Caco-2 (cell line): ENCODE measurements around the gene C11orf86. TPM values are rescaled to one million over a fixed set of nuclear protein-coding genes. Genes with fewer than 3 reads are reported as not detected.
A peak's percentile ranks its signal among the peaks of the same experiment; 100 is the strongest.

Experiments
- BruUV-seq: library from RNA; stranded (reverse); fragments of 400-500 nt; replicated peaks from 2 replicates; lab custom pipeline; 2021; lab: Mats Ljungman, UMichigan
- CTCF ChIA-PET: fragments of 300-600 bp; sonication (Branson Sonifier 250); formaldehyde crosslinking; loops from one replicate; lab custom pipeline; 2022; ENCODE audit warnings: antibody characterized with exemption; lab: Charles Lee
- POLR2A ChIA-PET: fragments of 300-600 bp; sonication (Branson Sonifier 250); formaldehyde crosslinking; loops from one replicate; lab custom pipeline; 2022; ENCODE audit warnings: antibody characterized with exemption; lab: Charles Lee
- DNase-seq, 2 experiments: peaks; one replicate each; pipeline versions ENCODE4 v3.0.0 to v3.0.0-alpha.2; 2020 to 2022
- H3K27me3 ChIP-seq: replicated peaks from 2 replicates; pipeline ENCODE4 v1.6.0; 2011; ENCODE audit warnings: low read length; ENCODE audit not compliant: control insufficient read depth, insufficient read depth
- H3K36me3 ChIP-seq: 2 replicates; pipeline ENCODE4 v1.5.1; 2011; ENCODE audit warnings: low read length; ENCODE audit not compliant: control insufficient read depth, insufficient read depth
- H3K4me1 ChIP-seq: fragments of 250-450 bp; sonication (Bioruptor Pico); 2 replicates; pipeline ENCODE4 v1.5.1; 2020; ENCODE audit warnings: mild to moderate bottlenecking
- H3K4me3 ChIP-seq: 2 replicates; pipeline ENCODE4 v1.5.1; 2011; ENCODE audit warnings: low read depth, mild to moderate bottlenecking, control low read depth, low read length
- H3K9me3 ChIP-seq: fragments of 250-450 bp; sonication (Bioruptor Pico); 2 replicates; pipeline ENCODE4 v1.5.1; 2020; ENCODE audit warnings: mild to moderate bottlenecking, moderate library complexity
- H3K27ac Mint-ChIP-seq: one replicate; pipeline ENCODE4 v1.8.0; 2022; ENCODE audit warnings: mixed read lengths; ENCODE audit not compliant: unreplicated experiment
- H3K27me3 Mint-ChIP-seq: one replicate; pipeline ENCODE4 v1.8.0; 2022; ENCODE audit warnings: mixed read lengths; ENCODE audit not compliant: insufficient read depth, unreplicated experiment
- H3K36me3 Mint-ChIP-seq: one replicate; pipeline ENCODE4 v1.8.0; 2022; ENCODE audit warnings: mild to moderate bottlenecking, mixed read lengths; ENCODE audit not compliant: insufficient read depth, unreplicated experiment
- H3K4me1 Mint-ChIP-seq: one replicate; pipeline ENCODE4 v1.8.0; 2022; ENCODE audit warnings: low read depth, mixed read lengths; ENCODE audit not compliant: unreplicated experiment
- H3K4me3 Mint-ChIP-seq: one replicate; pipeline ENCODE4 v1.8.0; 2022; ENCODE audit warnings: mild to moderate bottlenecking, moderate library complexity, mixed read lengths; ENCODE audit not compliant: unreplicated experiment
- H3K9me3 Mint-ChIP-seq: one replicate; pipeline ENCODE4 v1.8.0; 2022; ENCODE audit warnings: mixed read lengths; ENCODE audit not compliant: unreplicated experiment
- intact Hi-C: fragments of 100-400 bp; cut with micrococcal nuclease; formaldehyde crosslinking; loops from one replicate; pipeline ENCODE4 v1.10.0; 2022; ENCODE audit not compliant: unreplicated experiment
- total RNA-seq: library from RNA; stranded (reverse); gene quantifications from 2 replicates; pipeline ENCODE4 v1.2.3, GENCODE V29; 2022
- TF ChIP-seq, protein P1 (sequence below), 2 experiments: fragments of 200-600 bp in 1 of 2; IDR thresholded peaks; 1 replicate in 1 of 2; 2 replicates in 1 of 2; pipeline versions ENCODE4 v1.5.1 to v1.8.0; 2011 to 2022; ENCODE audit warnings: antibody characterized with exemption in 1 of 2, control low read depth in 1 of 2, inconsistent platforms in 1 of 2, low read depth in 1 of 2, low read length in 1 of 2, mild to moderate bottlenecking in 1 of 2, moderate library complexity in 1 of 2; ENCODE audit not compliant: insufficient read depth in 1 of 2, severe bottlenecking in 1 of 2, unreplicated experiment in 1 of 2

The C11orf86 gene
- total RNA-seq, 1 experiment from 2014 or later = not detected

DNA sequence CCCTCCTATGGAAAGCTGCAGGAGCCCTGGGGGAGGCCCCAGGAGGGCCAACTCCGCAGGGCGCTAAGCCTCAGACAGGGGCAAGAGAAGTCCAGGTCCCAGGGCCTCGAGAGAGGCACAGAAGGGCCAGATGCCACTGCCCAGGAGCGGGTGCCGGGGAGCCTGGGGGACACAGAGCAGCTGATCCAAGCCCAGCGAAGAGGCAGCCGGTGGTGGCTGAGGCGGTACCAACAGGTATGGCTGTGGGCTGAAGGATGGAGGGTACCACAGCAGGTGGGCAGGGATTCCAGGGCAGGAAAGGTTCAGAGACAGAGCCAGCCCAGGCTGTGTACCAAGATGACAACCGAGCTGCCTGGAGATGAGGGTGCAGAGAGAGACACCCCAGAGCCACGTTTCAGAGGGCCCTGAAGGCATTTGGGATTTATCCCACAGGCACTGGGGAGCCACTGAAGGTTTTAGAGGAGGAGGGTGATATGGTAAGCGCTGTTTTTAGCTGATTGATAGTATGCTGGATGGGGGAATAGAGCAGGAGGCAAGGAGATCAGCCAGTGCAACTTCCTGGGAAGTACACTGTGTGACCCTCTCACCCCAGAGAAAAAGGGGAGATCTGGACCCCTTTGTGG, 412 bp downstream of the C11orf86 start:
- H3K9me3 ChIP-seq = peaks cover 21% of the 10 kb centered on the region
- no TSS peak for BruUV-seq
- H3K9me3 Mint-ChIP-seq = peaks cover 10% of the 10 kb centered on the region
- TF ChIP-seq, protein P1, sequence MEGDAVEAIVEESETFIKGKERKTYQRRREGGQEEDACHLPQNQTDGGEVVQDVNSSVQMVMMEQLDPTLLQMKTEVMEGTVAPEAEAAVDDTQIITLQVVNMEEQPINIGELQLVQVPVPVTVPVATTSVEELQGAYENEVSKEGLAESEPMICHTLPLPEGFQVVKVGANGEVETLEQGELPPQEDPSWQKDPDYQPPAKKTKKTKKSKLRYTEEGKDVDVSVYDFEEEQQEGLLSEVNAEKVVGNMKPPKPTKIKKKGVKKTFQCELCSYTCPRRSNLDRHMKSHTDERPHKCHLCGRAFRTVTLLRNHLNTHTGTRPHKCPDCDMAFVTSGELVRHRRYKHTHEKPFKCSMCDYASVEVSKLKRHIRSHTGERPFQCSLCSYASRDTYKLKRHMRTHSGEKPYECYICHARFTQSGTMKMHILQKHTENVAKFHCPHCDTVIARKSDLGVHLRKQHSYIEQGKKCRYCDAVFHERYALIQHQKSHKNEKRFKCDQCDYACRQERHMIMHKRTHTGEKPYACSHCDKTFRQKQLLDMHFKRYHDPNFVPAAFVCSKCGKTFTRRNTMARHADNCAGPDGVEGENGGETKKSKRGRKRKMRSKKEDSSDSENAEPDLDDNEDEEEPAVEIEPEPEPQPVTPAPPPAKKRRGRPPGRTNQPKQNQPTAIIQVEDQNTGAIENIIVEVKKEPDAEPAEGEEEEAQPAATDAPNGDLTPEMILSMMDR (IDR thresholded peaks at IDR 0.05; ENCODE audit: insufficient read depth in 1 of 2, low read depth in 1 of 2, low read length in 1 of 2, severe bottlenecking in 1 of 2, unreplicated experiment in 1 of 2) = no peak
- no peaks in the 10 kb centered on the region for H3K27me3 ChIP-seq
- CTCF ChIA-PET = interaction anchor here (0.6 to 1.3 kb wide), 7 partner anchors 13 to 133 kb away, joined by 3 to 5 read pairs (median 4); no protein-coding TSS in a partner anchor
- H3K36me3 Mint-ChIP-seq = no peaks in the 10 kb centered on the region
- intact Hi-C loops = loop anchor here (1.0 to 5.0 kb wide), 3 partner anchors 108 to 281 kb away; partner anchors contain the start of gene RCE1
- no peak overlapping the region for H3K4me3 ChIP-seq
- H3K4me3 Mint-ChIP-seq = no peak overlapping the region
- H3K4me1 Mint-ChIP-seq = no peaks in the 10 kb centered on the region
- H3K36me3 ChIP-seq = no peaks in the 10 kb centered on the region
- no peak for DNase-seq
- H3K27ac Mint-ChIP-seq = no peak overlapping the region
- POLR2A ChIA-PET = interaction anchor here (1.1 kb wide), 1 partner anchor 16 kb away, joined by 3 read pairs; no protein-coding TSS in a partner anchor
- H3K4me1 ChIP-seq = peaks cover 14% of the 10 kb centered on the region
- H3K27me3 Mint-ChIP-seq = no peaks in the 10 kb centered on the region

DNA sequence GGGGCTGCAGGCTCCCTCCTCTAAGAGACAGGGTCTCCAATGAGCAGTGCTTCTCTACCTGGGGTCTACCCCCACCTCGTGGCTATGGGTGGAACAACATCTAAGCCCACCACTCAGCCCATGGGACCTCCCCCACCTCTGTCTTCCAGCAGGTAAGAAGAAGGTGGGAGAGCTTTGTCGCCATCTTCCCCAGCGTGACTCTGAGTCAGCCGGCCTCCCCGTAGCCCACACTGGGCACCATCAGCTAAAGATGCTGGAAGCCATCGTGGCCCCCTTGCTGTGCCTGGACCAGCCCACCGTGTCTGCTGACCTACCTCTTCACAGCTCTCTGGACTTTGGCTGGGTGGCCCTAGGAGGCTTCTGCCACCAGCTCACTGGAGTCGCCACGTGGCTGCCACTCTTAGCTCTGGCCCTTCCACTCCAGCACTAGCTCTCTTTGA, 944 bp downstream of the C11orf86 start:
- Mint-ChIP-seq H3K4me3 (no peak overlapping the region), H3K36me3 (no peaks in the 10 kb centered on the region), H3K27me3 (no peaks in the 10 kb centered on the region), H3K4me1 (no peaks in the 10 kb centered on the region), H3K27ac (no peak overlapping the region), H3K9me3 (peaks cover 10% of the 10 kb centered on the region)
- POLR2A ChIA-PET = interaction anchor here (1.1 kb wide), 1 partner anchor 17 kb away, joined by 3 read pairs; no protein-coding TSS in a partner anchor
- H3K27me3 ChIP-seq = no peaks in the 10 kb centered on the region
- no peak overlapping the region for H3K4me3 ChIP-seq
- peak; percentile 70 to 84 for DNase-seq
- intact Hi-C loops = loop anchor here (1.0 to 5.0 kb wide), 3 partner anchors 109 to 282 kb away; partner anchors contain the start of gene RCE1
- BruUV-seq = no TSS peak
- TF ChIP-seq, protein P1 (IDR thresholded peaks at IDR 0.05; ENCODE audit: insufficient read depth in 1 of 2, low read depth in 1 of 2, low read length in 1 of 2, severe bottlenecking in 1 of 2, unreplicated experiment in 1 of 2) = peak; percentile 93 to 95
- CTCF ChIA-PET = interaction anchor here (1.0 to 1.3 kb wide), 6 partner anchors 13 to 134 kb away, joined by 3 to 5 read pairs (median 4); no protein-coding TSS in a partner anchor
- no peaks in the 10 kb centered on the region for H3K36me3 ChIP-seq
- H3K4me1 ChIP-seq = peaks cover 8% of the 10 kb centered on the region
- H3K9me3 ChIP-seq = peaks cover 21% of the 10 kb centered on the region

DNA sequence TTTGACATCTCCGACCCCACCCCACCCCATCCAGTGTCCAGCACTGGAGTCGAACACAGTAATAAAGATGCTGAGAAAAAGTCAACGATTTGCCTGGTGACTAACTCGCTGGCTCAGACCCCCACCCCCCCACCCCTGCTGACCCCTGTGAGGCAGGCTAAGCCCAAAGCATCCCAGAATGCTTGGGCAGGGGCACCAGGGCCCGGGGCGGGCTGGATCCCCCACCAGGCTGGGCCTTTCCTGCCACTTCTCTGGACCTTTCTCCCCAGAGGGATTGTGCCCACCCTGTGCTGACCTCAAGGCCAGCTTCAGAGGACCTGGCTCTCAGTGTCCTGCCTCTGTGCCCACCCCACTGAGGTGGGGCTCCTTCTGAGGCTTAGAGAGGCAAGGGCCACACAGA, 1.8 kb downstream of the C11orf86 start:
- H3K4me1 ChIP-seq = 0 out of 2 replicates have a peak, but pooled peaks cover 3% of the 10 kb centered on the region

More for the DNA sequence above, 1.8 kb downstream of the C11orf86 start:
- H3K4me1 Mint-ChIP-seq = no peaks in the 10 kb centered on the region
- intact Hi-C loops = loop anchor here (1.0 to 5.0 kb wide), 3 partner anchors 110 to 283 kb away; partner anchors contain the start of gene RCE1
- H3K27ac Mint-ChIP-seq = no peak overlapping the region
- BruUV-seq = no TSS peak
- peaks cover 10% of the 10 kb centered on the region for H3K9me3 Mint-ChIP-seq
- Histone ChIP-seq H3K27me3 (no peaks in the 10 kb centered on the region), H3K4me3 (no peak overlapping the region), H3K9me3 (peaks cover 21% of the 10 kb centered on the region), H3K36me3 (no peaks in the 10 kb centered on the region)
- H3K4me3 Mint-ChIP-seq = no peak overlapping the region
- ChIA-PET CTCF (interaction anchor here (0.7 to 0.9 kb wide), 2 partner anchors 11 to 45 kb away, joined by 3 read pairs; no protein-coding TSS in a partner anchor), POLR2A (interaction anchor here (0.5 kb wide), 1 partner anchor 16 kb away, joined by 4 read pairs; no protein-coding TSS in a partner anchor)
- TF ChIP-seq, protein P1 (IDR thresholded peaks at IDR 0.05; ENCODE audit: insufficient read depth in 1 of 2, low read depth in 1 of 2, low read length in 1 of 2, severe bottlenecking in 1 of 2, unreplicated experiment in 1 of 2) = no peak
- no peaks in the 10 kb centered on the region for H3K36me3 Mint-ChIP-seq
- no peaks in the 10 kb centered on the region for H3K27me3 Mint-ChIP-seq
- no peak for DNase-seq
